Testis (tissue), 3 donors: ENCODE results near the gene SLC16A7. TPM values are rescaled to one million over a fixed set of nuclear protein-coding genes. Genes with fewer than 3 reads are reported as not detected.

Experiments used
- DNase-seq: peaks from one replicate; pipeline ENCODE4 v3.0.0-alpha.2; 2019
- H3K27ac ChIP-seq, 2 donors: fragments of 200-600 bp; sonication (generic); one replicate each; pipeline ENCODE4 v1.5.1; 2019
- H3K27me3 ChIP-seq: fragments of 200-600 bp; sonication (generic); one replicate; pipeline ENCODE4 v1.5.1; 2019
- H3K36me3 ChIP-seq: fragments of 200-600 bp; sonication (generic); one replicate; pipeline ENCODE4 v1.5.1; 2017; ENCODE audit warnings: low read depth; ENCODE audit errors: missing control alignments
- H3K4me1 ChIP-seq: fragments of 200-600 bp; sonication (generic); one replicate; pipeline ENCODE4 v1.5.1; 2019
- H3K4me3 ChIP-seq, 2 donors: fragments of 200-600 bp; sonication (generic); one replicate each; pipeline ENCODE4 v1.5.1; 2017 to 2019
- H3K9me3 ChIP-seq: fragments of 200-600 bp; sonication (generic); one replicate; pipeline ENCODE4 v1.5.1; 2017
- CTCF ChIP-seq, 3 experiments: fragments of 450-650 bp in 2 of 3; fragments of 200-600 bp in 1 of 3; sonication (generic) in 1 of 3; IDR thresholded peaks; one replicate each; pipeline ENCODE4 v1.5.1; 2016 to 2019; ENCODE audit warnings: antibody characterized with exemption in 3 of 3, mild to moderate bottlenecking in 2 of 3, moderate library complexity in 1 of 3
- POLR2A ChIP-seq: fragments of 450-650 bp; IDR thresholded peaks from one replicate; pipeline ENCODE4 v1.6.1; 2017; ENCODE audit warnings: antibody characterized with exemption, mild to moderate bottlenecking, moderate library complexity
- WGBS, 2 donors: methylation state at CpG; one replicate each; pipeline ENCODE4 v1.1.5; 2018; 5-methylcytosine and 5-hydroxymethylcytosine counted together
- intact Hi-C: fragments of 100-400 bp; cut with DNase I; formaldehyde crosslinking; loops from one replicate; pipeline ENCODE4 v1.15.1; 2023; ENCODE audit warnings: low total_unique reads
- polyA plus RNA-seq: library from polyadenylated mRNA; stranded (reverse); fragments of 350-450 nt; fragmentation: Illumina TruSeq; extraction: RNeasy Lipid Tissue Mini Kit (QIAGEN cat#74804); gene quantifications from one replicate; pipeline ENCODE4 v1.2.3, GENCODE V29; 2014; ENCODE audit warnings: low read depth, low replicate concordance; ENCODE audit not compliant: insufficient read depth
- total RNA-seq, 2 donors: library from RNA; depleted of rRNA; stranded (reverse); fragments of >200 nt; gene quantifications; one replicate each; pipeline ENCODE4 v1.2.3, GENCODE V29; 2016

SLC16A7 gene
- total and polyA plus RNA-seq, 3 donors from 2014 or later = 10.5 to 38.0 (median 15.9) TPM

- TF ChIP-seq POLR2A (no peak), CTCF (IDR thresholded peaks at IDR 0.05) (no peak)
- H3K4me1 ChIP-seq = no peaks in the 10 kb centered on the region
- no peaks in the 10 kb centered on the region for H3K9me3 ChIP-seq
- H3K36me3 ChIP-seq = no peaks in the 10 kb centered on the region
- no peaks in the 10 kb centered on the region for H3K27me3 ChIP-seq
- no peak overlapping the region for H3K27ac ChIP-seq
- 91 to 100% methylated on average over 8 of the region's 8 CpGs for WGBS, 2 donors
- no peak for DNase-seq
- no peak overlapping the region for H3K4me3 ChIP-seq
- intact Hi-C loops = no loop called here
Observed at GRCh38 chr12:59733200-59733599, 137.4 kb downstream of the SLC16A7 start.

- TF ChIP-seq POLR2A (no peak), CTCF (IDR thresholded peaks at IDR 0.05) (no peak)
- Histone ChIP-seq H3K27ac (no peak overlapping the region), H3K36me3 (no peaks in the 10 kb centered on the region), H3K9me3 (no peaks in the 10 kb centered on the region), H3K4me3 (no peak overlapping the region), H3K27me3 (no peaks in the 10 kb centered on the region), H3K4me1 (no peaks in the 10 kb centered on the region)
- 69 to 100% methylated on average over 1 of the region's 1 CpG for WGBS, 2 donors
- intact Hi-C loops = no loop called here
- no peak for DNase-seq
Observed at GRCh38 chr12:59734371-59734770, 138.5 kb downstream of the SLC16A7 start.

GRCh38 chr12:59735231-59735630 is 139.4 kb downstream of the SLC16A7 start:
- H3K27ac ChIP-seq = no peak overlapping the region
- no peaks in the 10 kb centered on the region for H3K36me3 ChIP-seq
- intact Hi-C loops = no loop called here
- no peaks in the 10 kb centered on the region for H3K27me3 ChIP-seq
- H3K4me3 ChIP-seq = no peak overlapping the region
- H3K4me1 ChIP-seq = no peaks in the 10 kb centered on the region
- TF ChIP-seq POLR2A (no peak), CTCF (IDR thresholded peaks at IDR 0.05) (no peak)
- 95% methylated on average over 1 of the region's 1 CpG for WGBS, 2 donors
- no peaks in the 10 kb centered on the region for H3K9me3 ChIP-seq
- DNase-seq = no peak

- Histone ChIP-seq H3K4me3 (no peak overlapping the region), H3K4me1 (no peaks in the 10 kb centered on the region), H3K27ac (no peak overlapping the region), H3K27me3 (no peaks in the 10 kb centered on the region), H3K36me3 (no peaks in the 10 kb centered on the region), H3K9me3 (no peaks in the 10 kb centered on the region)
- intact Hi-C loops = no loop called here
- 64 to 79% methylated on average over 1 of the region's 1 CpG for WGBS, 2 donors
- TF ChIP-seq CTCF (IDR thresholded peaks at IDR 0.05) (no peak), POLR2A (no peak)
- DNase-seq = no peak
Observed at GRCh38 chr12:59736359-59736758, 140.5 kb downstream of the SLC16A7 start.

GRCh38 chr12:59736786-59737185 is 141.0 kb downstream of the SLC16A7 start:
- Histone ChIP-seq H3K4me1 (no peaks in the 10 kb centered on the region), H3K27me3 (no peaks in the 10 kb centered on the region), H3K9me3 (no peaks in the 10 kb centered on the region), H3K27ac (no peak overlapping the region), H3K4me3 (no peak overlapping the region), H3K36me3 (no peaks in the 10 kb centered on the region)
- 38 to 50% methylated on average over 1 of the region's 1 CpG for WGBS, 2 donors
- TF ChIP-seq POLR2A = no peak
- no peak for TF ChIP-seq CTCF (IDR thresholded peaks at IDR 0.05)
- no peak for DNase-seq
- intact Hi-C loops = no loop called here
